NCI-H2227 (cell line): Measurements from ENCODE around the gene CFAP65.
A peak's percentile ranks its signal among the peaks of the same experiment; 100 is the strongest.

Experiments used
- DNase-seq: peaks from one replicate; lab custom pipeline; 2025; ENCODE audit not compliant: unreplicated experiment; lab: John Stamatoyannopoulos, UW

Gene CFAP65

DNA sequence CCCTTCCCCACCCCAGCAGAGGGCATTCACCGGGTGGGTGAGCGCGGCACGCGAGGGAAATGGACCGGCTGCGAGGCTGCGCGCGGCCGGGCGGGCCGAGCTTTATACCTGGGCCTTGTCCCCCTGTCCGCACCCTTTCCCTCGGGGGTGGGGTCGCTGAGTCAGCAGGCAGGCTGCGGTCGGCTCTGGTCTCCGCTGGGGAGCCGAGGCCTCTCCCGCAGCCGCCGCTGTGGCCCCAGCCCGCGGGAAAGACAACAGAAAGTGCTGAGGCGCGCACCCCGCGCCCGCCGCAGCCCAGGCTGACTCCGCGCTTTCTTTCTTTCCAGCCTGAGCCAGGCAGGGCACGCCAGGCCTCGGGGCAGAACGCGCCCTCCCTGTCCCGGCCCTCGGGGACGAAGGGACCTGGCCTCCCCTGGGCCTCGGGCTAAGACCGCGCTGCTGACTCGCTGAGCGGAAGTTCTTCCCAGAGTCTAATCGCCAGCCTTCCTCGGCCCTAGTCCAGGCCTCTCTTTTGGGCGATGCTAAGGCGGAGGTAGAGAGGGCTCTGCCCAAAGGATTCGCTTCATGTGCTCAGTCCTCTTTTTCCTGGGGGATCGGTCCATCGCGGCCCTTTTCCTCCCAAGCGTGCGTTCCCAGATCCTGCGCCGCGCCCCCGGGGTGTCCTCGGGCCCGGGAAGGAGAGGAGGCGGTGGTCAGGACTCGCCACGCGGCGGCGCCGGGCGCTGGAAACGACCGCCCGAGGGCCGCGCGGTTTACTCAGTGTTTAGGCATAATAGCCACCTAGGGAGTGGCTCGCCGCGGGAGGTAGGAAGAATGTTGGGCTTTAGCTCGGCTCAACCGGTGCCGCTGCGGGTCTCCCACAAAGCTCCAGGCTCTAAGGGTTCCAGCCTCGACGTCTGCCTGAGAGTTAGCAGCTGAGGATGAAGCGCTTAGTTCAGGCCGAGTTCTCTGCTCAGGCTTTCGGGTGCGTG, 47.7 kb downstream of the CFAP65 start, which contains the start of gene CRYBA2:
Gene CRYBA2 (minus strand): TSS at position 78 of the 971 bp plus-strand sequence. CDS start 246 bp downstream, outside the sequence.
- no peak for DNase-seq

- DNase-seq = no peak
Measured at GRCh38 chr2:218992703-218993344, 48.5 kb downstream of the CFAP65 start.

DNA sequence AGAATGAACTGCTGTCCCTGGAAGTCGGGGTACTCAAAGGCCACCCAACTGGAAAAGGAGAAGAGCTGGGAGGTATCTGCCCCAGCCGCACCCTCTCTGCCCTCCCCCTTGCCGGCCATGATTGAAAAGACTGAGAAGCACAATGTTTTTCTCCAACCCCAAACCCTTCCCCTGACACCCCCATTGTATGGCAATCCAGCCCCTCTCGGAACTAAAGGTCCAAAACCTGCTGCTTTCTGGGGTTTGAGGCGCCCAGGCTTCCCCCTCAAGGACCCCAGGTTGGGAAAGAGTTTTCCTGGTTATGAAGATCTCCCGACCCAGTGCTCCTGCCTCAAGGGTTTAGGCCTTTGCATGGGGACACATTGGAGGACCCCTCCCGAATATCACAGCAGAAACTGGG, 49.1 kb downstream of the CFAP65 start:
- DNase-seq = no peak

DNA sequence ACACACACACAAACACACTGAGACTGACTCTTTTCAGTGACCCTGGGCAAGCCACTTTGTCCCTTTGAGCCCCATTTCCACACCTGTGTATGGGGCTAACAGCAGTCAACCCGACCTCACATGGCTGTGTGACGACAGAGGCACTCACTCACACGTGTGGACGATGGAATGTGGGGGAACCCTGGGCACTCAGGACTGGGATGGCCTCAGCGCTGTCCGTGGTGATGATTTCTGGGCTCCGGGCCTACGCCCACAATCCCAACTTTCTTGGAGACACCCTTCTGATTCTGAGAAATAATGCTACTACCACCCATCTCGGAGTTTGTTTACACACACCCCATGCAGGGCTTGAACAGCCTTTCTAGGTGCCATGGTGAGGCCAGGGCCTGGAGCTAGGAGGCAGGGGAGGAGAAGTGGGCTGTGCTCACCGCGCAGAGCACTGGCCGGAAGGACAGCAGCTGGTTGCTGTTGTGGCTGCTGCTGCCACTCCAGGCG, 49.6 kb downstream of the CFAP65 start:
- no peak for DNase-seq

DNA sequence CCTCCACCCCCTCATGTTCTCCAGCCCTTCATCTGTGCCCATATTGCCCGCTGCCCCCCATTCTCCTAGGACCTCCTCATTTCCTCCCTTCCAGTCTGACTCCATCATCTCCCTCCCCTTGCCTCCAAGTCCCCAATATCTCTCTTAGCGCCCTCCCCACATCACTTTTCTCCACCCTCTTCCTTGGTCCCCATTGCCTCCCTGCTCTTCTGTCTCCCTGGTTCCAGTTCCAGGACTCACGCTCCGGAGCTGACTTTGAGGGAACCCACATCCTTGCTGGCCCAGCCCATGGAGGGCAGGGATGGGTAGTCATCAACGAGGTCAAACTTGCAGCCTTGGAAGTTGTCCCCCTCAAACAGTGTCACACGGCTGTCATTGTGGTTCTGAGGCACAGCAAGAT, 50.7 kb downstream of the CFAP65 start:
- no peak for DNase-seq

- DNase-seq = no peak
Measured at GRCh38 chr2:218990052-218990451, 51.3 kb downstream of the CFAP65 start.

- no peak for DNase-seq
Measured at GRCh38 chr2:218988650-218989049, 52.7 kb downstream of the CFAP65 start.

DNA sequence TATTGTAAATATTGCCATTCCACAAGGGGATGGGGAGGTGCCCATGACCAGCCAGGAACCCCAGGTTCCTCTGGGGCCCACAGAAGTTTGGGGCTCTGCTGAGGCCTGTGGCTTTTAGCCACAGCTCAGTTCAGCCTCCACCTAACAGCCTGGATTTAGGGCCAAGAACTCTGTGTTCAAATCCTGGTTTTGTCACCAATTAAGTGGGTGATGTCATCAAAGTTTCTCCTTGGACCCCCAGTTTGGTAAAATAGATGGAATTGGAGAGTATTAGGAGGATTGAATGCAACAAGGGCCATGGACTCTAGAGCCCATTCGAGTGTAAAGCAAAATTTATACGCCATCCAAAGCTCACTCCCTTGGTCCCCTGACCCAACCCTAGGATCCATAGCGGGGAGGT, 53.2 kb downstream of the CFAP65 start:
- no peak for DNase-seq

DNA sequence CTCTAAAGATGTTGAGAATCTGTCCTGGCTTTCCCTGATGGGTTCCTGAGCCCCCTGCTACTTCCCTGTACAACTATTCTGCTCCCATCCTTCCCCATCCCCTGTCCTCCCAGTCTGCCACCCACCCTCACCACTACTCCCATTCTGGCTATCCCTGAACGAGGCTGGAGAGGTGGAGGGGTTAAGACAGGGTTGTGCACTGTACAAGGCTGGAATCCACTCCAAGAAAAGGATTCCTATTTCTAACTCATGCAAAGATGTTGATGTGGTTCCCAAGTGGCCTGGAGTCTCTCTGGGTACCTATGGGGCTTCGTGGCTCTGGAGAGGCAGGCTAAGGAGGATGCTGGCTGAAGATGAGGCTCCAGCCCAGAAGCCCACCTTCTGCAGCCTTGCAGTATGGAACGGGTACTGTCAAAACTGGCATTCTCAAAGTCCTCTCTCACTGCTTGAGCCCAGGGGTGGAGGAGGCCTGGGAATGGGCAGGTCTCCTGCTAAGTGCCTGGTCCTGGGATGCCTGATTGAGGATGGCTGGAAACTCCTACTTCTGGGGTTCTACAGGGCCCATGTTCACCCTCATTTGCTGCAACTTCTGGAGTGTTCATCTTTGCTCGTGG, 55.1 kb downstream of the CFAP65 start:
- DNase-seq = no peak

DNA sequence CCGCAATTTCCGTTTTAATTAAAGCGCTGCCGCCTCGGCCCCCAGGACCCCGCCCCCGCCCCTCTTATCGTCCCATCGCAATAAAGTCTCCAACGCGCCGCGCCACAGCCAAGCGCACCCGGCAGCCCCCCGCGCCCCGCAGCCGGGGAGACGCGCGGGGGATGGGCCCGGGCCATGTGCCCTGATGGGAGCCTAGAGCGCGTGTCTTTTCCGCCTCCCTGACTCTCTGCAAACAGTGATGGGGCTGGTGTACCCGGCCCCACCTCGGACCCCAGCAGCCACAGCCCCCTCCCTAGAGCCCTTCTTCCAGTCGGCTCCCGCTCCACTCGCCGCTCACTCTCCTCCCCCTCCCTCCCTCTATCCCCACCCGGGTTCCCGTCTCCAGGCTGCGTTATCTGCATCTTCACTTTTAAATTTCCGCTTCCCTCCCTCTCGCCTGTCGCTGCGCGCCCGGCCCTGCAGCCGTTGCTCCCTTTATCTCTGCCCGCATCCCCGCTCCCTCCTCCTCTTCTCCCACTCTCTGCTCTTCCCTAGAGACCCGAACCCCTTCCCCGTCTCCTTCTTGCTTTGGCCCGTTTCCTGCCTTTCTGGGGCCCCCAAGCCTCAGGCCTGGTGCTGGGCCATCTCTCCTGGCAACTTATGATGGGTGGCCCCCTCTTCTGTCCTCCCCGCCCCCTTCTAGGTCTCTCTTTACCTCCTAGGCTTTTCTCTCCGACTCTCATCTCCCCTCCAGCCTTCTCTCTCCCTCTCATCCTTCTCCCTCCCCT, 55.8 kb downstream of the CFAP65 start:
- peak; percentile 68 for DNase-seq

- peak; percentile 33 for DNase-seq
Measured at GRCh38 chr2:218985021-218985324, 56.3 kb downstream of the CFAP65 start, which contains the start of gene FEV. FEV (minus strand) TSS chr2:218985184; CDS start chr2:218985075, 109 bp downstream.

DNA sequence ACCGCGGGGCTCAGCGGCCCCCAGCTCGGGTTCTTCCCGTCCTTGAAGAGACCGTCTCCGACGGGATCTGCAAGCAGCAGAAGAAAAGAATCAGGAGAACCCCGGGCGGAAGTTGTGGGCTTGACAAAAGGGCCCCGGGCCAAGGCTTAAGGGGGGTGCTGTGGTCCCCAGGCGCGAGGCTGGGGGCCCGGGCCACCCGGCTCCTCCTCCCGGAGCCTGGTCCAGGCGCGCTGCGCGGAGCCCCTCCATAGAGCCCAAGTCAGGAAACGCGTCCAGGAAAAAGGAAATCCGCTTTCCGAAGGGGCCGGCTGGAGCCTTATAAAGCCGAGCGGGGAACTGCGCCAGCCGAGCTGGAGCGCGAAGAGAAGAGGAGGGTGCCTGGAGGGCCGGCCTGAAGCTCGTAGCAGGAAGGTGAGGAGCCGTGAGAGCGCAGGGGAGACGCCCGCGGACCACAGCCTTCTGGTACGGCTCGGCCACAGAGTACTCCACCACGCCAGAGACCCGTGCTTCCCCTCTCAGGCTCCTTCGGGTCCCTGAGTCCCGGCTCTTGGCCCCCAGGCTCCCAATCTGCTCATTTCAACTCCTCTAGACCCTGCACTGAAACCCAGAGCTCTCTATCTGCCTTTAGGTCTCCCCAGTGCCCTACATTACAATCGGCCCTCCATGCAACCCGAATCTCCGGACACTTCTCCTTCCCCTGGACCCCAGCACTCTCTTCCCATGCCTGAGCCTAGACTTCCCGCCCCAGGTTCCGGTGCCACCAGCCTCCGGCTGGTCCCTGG, 56.9 kb downstream of the CFAP65 start:
- peak; percentile 68 for DNase-seq

DNA sequence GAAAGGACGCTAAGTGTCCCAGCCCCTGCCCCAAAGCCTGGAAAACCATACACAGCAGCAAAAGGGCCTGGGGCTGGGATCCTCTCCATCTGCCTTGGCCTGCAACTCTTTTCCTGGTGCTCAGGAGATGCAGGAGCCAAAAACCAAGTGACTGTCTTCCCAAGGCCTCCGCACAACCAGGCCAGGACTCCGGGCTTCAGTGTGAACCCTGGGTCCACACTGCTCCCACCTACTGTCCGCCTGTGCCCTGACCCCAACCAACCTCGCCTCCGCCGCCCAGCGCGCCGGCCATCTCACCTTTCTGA, 57.4 kb downstream of the CFAP65 start:
- DNase-seq = no peak

- peak; percentile 56 for DNase-seq
Measured at GRCh38 chr2:218983263-218983933, 57.9 kb downstream of the CFAP65 start.

DNA sequence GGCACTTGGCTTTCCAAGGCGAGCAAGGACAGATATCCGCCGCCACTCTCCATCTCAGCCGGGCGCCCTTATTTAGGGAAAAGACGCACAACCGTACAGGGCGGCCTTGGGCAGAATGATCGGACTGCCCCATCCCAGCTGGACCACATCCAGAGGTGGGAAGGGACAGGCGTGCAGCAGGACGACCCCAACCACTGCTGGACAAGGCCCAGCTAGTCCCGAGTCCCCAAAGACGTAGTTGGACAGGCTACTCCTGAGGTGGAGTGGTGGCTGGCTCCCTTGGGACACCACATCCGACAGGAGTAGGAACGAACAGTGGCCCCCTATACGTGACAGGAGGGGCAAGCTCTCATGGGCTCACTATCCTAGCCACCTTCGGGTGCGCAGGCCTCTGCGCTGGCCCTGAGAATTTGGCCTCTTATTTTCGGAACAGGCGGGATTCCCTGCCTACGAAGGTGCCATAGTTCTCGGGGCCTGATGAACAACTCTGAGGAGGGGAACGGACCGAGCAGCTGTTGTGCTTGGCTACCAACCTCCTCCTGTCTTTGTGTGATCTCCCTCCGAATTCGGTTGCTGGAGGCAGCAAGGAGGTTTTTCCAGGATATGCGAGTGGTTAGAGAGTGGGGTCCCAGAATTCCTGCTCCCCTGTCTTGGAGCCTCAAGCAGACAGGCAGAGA, 58.6 kb downstream of the CFAP65 start:
- no peak for DNase-seq

DNA sequence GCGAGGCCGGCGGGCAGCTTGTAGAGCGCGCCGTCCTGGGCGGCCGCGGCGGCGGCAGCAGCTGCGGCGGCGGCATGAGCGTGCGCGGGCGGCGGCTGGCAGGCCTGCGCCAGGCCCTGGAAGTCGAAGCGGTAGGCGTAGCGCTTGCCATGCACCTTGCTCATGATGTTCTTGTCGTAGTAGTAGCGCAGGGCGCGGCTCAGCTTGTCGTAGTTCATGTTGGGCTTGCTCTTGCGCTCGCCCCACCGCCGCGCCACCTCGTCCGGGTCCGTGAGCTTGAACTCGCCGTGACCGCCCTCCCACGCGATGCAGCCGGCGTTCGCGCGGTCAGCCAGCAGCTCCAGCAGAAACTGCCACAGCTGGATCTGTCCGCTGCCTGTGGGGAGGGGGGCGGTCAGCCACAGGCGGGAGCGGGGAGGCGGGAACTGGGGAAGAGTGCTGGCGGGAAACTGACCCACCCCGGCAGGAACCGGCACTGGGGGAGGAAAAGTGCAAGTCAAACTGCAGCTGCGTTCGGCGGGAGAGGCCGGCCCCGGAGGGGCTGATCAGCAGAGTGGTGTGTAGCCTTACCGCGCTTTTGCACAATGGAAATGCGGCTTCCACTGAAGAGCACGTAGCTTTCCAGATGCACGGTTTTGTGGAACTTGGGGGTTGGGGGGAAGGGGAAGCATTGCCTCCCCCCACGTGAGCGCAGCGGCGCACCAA, 59.3 kb downstream of the CFAP65 start:
- no peak for DNase-seq

DNA sequence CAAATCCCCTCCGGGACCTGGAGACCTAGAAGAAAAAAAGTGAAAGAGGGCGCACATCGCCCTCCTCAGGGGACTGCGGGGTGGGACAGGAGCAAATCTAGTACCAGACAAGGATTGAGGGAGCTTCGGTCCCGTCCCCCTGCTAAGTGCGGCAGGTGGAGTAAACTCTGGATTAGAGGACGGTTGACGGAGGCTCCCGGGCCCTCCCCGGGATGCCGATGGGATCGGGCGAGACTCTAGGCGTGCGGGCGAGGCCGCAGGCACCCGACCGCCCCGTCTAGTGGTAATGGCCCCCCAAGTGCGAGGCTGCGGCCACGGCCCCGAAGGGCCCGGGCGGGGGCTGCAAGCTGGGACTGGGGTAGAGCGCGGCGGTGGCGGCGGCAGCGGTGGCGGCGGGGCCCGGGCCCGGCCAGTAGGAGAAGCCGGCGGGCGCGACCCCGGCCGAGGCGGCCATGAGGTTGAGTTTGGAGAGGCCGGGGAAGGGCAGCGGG, 59.9 kb downstream of the CFAP65 start:
- DNase-seq = no peak

DNA sequence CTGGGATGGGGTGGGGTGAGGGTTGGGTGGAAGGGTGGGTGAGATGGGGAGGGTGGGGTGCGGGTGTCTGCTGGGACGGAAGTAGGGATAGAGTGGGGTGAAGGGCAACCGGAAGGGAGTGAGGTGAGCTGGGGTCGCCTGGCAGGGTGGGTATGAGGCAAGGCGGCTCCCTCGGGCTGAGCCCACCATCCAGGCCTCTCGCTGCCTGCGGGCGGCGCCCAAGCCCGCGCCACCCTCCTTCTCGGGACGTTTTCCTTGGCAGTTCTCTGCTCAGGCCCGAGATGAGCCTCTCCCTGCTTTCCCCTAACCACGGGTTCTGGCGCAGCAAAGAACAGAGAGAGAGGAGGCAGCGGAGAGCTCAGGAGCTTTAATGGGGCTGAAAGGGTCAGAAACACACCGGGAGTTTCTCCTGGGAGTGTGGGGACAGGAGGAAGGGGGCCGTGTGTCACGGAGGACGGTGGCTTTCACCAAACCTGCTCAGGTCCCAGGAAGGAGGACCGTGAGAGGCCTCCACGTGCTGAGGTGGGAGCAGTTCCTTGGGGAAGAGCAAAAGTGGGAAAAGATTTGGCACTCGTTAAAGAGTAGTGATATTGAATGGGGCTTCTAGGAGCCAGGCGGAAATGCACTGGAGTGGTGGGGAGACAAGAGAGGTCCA, 60.5 kb downstream of the CFAP65 start:
- DNase-seq = no peak
